HepG2 (cell line): ENCODE data around the gene NME4. TPM values are rescaled to one million over a fixed set of nuclear protein-coding genes. Genes with fewer than 3 reads are reported as not detected.
A peak's percentile ranks its signal among the peaks of the same experiment; 100 is the strongest.

Source experiments
- ARID3A ChIP-seq: IDR thresholded peaks from 2 replicates; pipeline ENCODE4 v1.6.1; 2012; ENCODE audit warnings: low read depth, low read length, improper control_type of control experiment
- CC2D1A ChIP-seq: sonication (generic); formaldehyde crosslinking; IDR thresholded peaks from 2 replicates; pipeline ENCODE4 v1.8.1; 2023; ENCODE audit warnings: mild to moderate bottlenecking, missing genetic modification reagents
- CHD4 ChIP-seq: fragments of 200-600 bp; sonication (generic); IDR thresholded peaks from 2 replicates; pipeline ENCODE4 v1.7.0; 2017; ENCODE audit warnings: mild to moderate bottlenecking, low read length, borderline replicate concordance
- ELF3 ChIP-seq: IDR thresholded peaks from 2 replicates; pipeline ENCODE4 v1.6.1; 2016; ENCODE audit warnings: missing genetic modification reagents, missing compliant biosample characterization
- ETV5 ChIP-seq: IDR thresholded peaks from 2 replicates; pipeline ENCODE4 v1.6.1; 2018; ENCODE audit warnings: missing biosample characterization, missing genetic modification reagents, inconsistent platforms, borderline replicate concordance
- FOXJ3 ChIP-seq: sonication (generic); formaldehyde crosslinking; IDR thresholded peaks from 2 replicates; pipeline ENCODE4 v1.4.0; 2020; ENCODE audit warnings: missing genetic modification reagents, mild to moderate bottlenecking, borderline replicate concordance
- IRF2 ChIP-seq: IDR thresholded peaks from 2 replicates; pipeline ENCODE4 v1.6.1; 2018; ENCODE audit warnings: missing genetic modification reagents, missing compliant biosample characterization
- MEIS1 ChIP-seq: sonication (generic); formaldehyde crosslinking; IDR thresholded peaks from 2 replicates; pipeline ENCODE4 v1.9.0; 2021; ENCODE audit warnings: mild to moderate bottlenecking, missing genetic modification reagents, moderate library complexity, borderline replicate concordance
- MTERF4 ChIP-seq: sonication (generic); formaldehyde crosslinking; IDR thresholded peaks from 2 replicates; pipeline ENCODE4 v1.8.0; 2023; ENCODE audit warnings: mild to moderate bottlenecking, missing genetic modification reagents
- NR3C1 ChIP-seq: sonication (generic); formaldehyde crosslinking; IDR thresholded peaks from 2 replicates; pipeline ENCODE4 v1.4.0; 2020; ENCODE audit warnings: missing genetic modification reagents
- SRSF4 ChIP-seq: fragments of 200-400 bp; formaldehyde crosslinking; IDR thresholded peaks from one replicate; pipeline ENCODE4 v1.6.1; 2018; ENCODE audit warnings: mild to moderate bottlenecking, low read depth, low read length, moderate library complexity; ENCODE audit not compliant: poor library complexity, severe bottlenecking
- UBTF ChIP-seq: sonication (generic); formaldehyde crosslinking; IDR thresholded peaks from 2 replicates; pipeline ENCODE4 v1.4.0; 2020; ENCODE audit warnings: mild to moderate bottlenecking, missing genetic modification reagents
- ZBTB20 ChIP-seq: sonication (generic); formaldehyde crosslinking; IDR thresholded peaks from 2 replicates; pipeline ENCODE4 v1.8.1; 2023; ENCODE audit warnings: missing genetic modification reagents, low read depth, mild to moderate bottlenecking, borderline replicate concordance
- ZNF207 ChIP-seq: fragments of 450-650 bp; IDR thresholded peaks from 2 replicates; pipeline ENCODE4 v1.6.1; 2016; ENCODE audit warnings: antibody characterized with exemption, borderline replicate concordance
- ZNF407 ChIP-seq: sonication (generic); formaldehyde crosslinking; IDR thresholded peaks from one replicate; pipeline ENCODE4 v1.5.1; 2020; ENCODE audit warnings: mild to moderate bottlenecking, missing genetic modification reagents; ENCODE audit errors: not compliant biosample characterization
- ZNF549 ChIP-seq: sonication (generic); formaldehyde crosslinking; IDR thresholded peaks from 2 replicates; pipeline ENCODE4 v1.5.0; 2020; ENCODE audit warnings: missing genetic modification reagents
- polyA plus RNA-seq, 8 experiments: library from polyadenylated mRNA; depleted of rRNA in 3 of 8; stranded (reverse) in 7 of 8; unstranded in 1 of 8; fragments of >200 nt; fragmentation: Illumina TruSeq in 4 of 8; extraction: Trizol in 4 of 8; gene quantifications; 2 replicates each; pipeline versions ENCODE4 v1.2.1 to v1.2.3, GENCODE V29; 2011 to 2016; ENCODE audit warnings: low read depth in 4 of 8, missing spikeins in 1 of 8, mixed read lengths in 1 of 8; ENCODE audit not compliant: insufficient read depth in 1 of 8
- total RNA-seq, 5 experiments: library from RNA; depleted of rRNA; stranded (reverse); fragments of >200 nt; fragmentation: Illumina TruSeq; extraction: Trizol; gene quantifications; 2 replicates each; pipeline ENCODE4 v1.2.3, GENCODE V29; 2016; ENCODE audit warnings: low read depth in 1 of 5

The NME4 gene
- total and polyA plus RNA-seq, 2 of the 13 experiments (the other 11 are each of a cell fraction or from before 2014, with no cell fraction given), result 121 to 263 TPM

- TF ChIP-seq ARID3A (no peak), MTERF4 (no peak), ZNF549 (CRISPR knock-in tag) (no peak), SRSF4 (no peak), CHD4 (0 out of 2 replicates have a peak, but pooled peaks have one; percentile 40), ELF3 (no peak), NR3C1 (no peak), ETV5 (CRISPR knock-in tag) (0 out of 2 replicates have a peak, but pooled peaks have one; percentile 9), ZNF407 (no peak), IRF2 (CRISPR knock-in tag) (no peak), FOXJ3 (no peak), ZBTB20 (CRISPR knock-in tag) (no peak), MEIS1 (CRISPR knock-in tag) (no peak), CC2D1A (no peak), UBTF (CRISPR knock-in tag) (no peak), ZNF207 (no peak)
Observed at GRCh38 chr16:396605-397004, 394 bp upstream of the NME4 start (continued).
